Activated effector memory CD4-positive, alpha-beta T cell treated with anti-CD3 and anti-CD28 coated beads, Interleukin-2, amount 50 U/mL, for 16 hours (primary cell): ENCODE results near the gene HMCN2.

ENCODE experiments used
- DNase-seq: peaks from one replicate; pipeline ENCODE4 v3.0.0-alpha.2; 2020

HMCN2 gene

GRCh38 chr9:130311408-130312140 is 46.0 kb downstream of the HMCN2 start:
- no peak for DNase-seq

DNA sequence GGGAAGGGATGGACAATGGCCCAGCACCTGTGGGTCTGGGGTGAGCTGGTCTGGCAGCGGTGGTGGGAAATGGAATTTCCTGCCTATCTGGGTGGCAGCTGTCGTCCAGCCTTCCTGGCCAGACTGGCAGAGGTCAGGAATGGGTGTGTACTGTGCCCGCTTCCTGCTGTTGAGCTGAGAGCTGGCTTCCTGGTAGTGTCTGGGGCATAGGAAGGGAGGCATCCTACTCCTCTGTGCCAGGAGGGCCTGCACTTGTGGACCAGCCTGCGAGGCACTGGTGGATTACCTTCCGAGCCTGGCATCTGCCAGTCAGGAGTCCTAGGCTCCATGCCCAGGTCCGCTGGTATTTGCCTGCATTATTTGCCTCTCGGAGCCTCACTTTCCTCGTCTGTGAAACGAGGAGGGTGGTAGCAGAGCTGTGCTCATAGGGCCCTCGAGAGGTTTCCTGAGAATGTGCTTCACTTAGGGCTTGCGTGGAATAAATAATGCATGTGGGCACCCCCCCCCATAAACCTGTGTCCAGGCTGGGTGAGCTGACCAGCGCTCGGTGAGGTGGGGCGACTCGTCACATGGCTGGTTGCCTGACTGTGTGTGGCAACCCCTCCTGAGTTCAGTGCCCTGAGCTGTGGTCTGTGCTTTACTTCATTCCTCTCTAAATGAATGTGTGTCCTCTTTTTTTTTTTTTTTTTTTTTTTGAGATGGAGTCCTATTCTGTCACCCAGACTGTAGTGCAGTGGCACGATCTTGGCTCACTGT is 47.7 kb downstream of the HMCN2 start:
- DNase-seq = no peak

DNA sequence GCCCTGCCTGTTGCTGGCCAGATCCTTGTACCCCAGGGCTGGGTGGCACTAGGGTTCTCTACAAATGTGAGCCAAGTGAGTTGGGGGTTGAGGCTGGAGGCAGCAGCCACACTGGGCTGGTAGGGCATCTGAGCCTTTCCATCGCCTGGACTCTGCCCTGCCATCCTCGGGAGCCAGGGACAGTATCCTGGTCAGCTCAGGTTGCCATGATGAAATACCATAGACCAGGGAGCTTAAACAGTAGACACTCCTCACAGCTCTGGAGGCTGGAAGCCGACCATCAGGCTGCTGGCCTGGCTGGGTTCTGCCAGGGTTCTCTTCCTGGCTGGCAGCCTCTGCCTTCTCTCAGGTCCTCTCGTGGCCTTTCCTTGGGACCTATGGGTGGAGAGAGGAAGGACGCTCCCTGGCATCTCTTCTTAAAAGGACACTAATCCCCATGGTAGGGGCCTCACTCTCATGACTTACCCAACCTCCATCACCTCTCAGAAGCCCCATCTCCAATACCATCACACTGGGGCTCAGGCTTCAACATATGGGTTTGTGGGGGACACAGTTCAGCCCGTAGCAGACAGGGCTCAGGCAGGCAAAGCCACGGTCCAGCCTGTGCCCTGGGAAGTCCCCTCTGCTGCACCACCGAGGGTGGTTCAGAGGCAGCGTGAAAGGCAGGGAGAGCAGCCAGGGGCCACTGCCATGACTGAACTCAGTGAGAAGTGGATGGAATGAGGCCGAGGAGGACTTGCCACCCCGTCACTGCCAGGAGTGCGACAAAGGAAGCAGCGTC is 50.1 kb downstream of the HMCN2 start:
- DNase-seq = no peak

DNA sequence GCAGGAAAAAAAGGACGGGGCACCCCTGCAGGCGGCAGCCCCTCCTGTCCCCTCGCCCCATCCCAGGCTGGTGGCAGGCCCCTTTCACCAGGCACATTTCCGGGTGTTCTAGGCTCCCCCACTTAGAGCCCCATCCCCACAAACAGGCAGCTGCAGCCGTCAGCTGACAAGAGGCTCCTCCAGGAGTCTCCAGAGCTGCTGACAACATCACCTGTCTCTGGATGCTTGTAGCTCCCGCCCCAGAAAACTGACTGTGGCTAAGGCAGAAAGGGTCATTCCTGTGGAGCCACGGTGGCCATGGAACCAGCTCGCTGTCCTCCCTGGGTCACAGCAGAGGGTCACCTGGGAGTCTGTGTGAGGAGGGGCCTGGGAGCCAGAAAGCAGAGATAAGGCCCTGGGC is 50.9 kb downstream of the HMCN2 start:
- DNase-seq = no peak

DNA sequence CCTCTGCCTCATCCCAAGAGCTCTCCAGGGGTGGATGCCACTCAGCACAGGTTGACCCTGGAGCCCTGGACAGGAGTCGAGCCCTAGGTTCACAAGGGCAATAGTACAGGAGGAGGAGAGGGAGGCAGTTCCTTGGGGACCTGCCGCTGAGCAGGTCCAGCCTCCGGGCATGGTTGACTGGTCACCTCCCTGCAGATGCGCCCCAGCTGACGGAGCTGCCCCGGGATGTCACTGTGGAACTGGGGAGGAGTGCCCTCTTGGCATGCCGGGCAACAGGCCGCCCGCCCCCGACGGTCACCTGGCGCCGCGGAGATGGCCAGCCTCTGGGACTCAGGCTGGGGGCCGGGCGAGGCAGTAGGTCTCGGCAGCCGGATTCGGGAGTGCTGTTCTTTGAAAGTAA is 53.7 kb downstream of the HMCN2 start:
- no peak for DNase-seq

DNA sequence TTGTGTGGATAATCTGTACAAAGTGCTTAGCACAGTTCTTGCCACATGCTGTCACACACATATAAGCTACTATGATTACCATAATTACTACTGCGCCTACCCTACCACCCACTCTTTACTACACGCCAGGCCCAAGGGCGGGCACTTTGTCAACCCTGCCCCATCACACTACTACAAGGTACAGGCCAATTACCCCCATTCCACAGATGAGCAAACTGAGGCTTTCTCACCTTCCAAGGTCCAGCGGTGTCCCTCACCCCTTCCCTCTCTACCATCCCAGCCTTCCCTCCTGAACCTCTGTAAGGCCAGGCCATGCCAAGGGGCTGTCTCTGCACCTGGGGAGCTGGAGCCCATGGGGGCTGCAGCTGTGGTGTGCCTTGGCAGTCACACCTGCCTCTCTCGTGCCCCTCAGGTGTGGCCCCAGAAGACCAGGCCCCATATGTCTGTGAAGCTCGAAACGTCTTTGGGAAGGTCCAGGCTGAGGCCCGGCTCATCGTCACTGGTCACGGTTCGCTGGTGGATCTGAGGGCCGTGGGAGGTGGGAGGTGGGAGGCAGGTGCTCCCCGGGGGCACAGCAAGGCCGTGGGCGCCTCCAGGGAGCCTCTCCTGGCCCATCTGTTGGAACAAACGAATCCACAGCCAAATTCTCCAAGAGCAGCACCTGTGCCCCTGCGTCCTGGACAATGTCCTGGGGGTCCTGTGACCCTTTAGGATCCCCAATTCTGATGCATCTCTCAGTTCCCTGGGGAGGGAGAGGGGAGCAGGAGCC is 54.6 kb downstream of the HMCN2 start:
- DNase-seq = no peak

- no peak for DNase-seq
Measured at GRCh38 chr9:130320723-130321481, 55.3 kb downstream of the HMCN2 start.

DNA sequence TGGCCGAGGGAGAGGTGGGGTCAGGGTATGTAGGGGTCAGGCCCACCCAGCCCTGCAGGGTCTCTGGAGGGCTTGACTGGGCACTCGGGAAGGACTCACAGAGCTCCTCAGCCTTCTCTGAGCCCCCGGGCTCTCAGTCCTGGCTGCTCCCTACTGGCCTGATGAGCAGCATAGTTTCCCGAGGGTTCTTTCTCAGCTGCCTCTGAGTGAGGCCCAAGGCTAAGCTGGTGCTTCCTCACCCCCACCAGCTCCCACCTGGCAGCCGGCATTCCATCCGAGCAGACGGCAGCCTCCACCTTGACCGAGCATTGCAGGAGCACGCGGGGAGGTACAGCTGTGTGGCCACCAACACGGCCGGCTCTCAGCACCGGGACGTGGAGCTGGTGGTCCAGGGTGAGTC is 56.0 kb downstream of the HMCN2 start:
- DNase-seq = no peak

DNA sequence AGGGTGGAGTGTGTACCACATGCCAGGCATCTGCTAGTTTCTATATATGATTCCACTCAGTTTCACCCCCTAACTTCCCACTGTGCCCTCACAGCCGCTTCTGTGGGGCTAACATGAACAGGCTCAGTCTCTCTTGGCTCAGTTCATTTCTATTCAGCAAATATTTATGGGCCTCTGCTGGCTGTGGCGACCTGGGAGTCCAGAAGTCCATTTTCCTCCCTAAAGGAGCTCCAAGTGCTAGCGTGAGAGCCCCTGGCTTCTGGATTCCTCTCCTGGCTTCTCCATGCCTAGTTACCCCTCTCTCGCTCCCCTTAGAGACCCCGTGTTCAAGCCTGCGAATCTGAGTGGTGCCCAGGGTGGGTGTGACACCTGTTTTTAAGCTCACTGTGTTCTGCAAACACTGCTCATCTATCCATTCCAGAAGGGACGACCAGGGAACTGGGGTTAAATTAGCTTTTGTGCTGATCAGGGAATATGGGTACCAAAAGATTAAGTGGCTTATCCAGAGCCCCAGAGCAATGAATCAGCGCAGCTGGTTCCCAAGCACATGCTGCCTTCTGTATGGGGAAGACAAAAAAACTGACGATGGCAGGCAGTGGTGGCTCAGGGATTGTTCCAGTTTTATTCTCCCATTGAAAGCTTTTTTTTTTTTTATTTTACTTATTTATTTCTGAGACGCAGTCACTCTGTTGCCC is 57.6 kb downstream of the HMCN2 start:
- no peak for DNase-seq

DNA sequence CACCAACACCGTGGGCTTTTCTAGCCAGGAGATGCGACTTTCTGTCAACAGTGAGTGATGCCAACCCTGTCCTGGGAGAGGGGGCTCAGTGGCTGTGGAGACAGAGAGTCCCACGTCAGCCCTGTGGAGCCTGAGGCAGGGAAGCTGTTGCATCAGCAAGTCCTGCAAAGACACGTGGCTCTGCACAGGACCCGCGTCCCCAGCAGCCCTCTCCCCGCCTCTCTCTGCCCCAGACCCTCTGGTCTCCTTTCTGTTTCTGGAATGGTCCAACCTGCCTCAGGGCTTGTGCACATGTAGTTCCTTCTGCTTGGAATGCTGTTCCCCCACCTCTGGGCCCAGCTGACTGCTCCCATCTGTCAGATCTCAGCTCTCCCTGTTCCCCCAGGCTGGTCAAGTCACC is 60.4 kb downstream of the HMCN2 start:
- DNase-seq = no peak

DNA sequence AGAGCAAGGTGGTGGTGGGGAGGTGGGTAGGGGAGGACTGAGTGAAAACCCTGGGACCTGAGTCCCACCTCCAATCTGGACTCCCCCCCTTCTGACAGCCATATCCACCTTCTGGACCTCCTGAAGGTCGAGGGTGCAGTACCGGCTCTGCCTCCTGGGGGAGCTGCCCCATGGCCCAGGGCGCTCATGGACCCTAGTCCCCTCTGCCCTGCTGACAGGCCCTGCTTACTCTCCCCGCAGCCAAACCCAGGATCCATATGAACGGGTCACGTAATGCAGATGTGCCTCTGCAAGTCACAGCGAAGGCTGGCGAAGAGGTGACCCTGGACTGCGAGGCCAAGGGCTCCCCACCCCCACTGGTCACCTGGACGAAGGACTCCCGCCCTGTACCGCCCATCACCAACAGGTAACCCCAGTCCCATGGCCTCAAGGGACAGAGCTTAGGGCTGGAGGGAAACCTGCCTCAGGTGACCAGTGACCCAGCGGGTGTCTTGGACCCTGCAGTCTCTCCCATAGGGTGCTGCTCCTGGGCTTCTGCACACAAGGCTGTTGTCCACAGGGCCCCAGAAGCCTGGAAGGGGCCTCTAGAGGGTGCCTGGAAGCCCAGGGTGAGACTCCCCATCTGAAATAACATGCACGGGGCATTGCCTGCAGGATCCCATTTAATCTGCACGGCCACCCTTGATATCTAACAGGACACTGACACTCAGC is 61.7 kb downstream of the HMCN2 start:
- no peak for DNase-seq

GRCh38 chr9:130327781-130328348 is 62.3 kb downstream of the HMCN2 start:
- no peak for DNase-seq

- no peak for DNase-seq
Measured at GRCh38 chr9:130328349-130328801, 62.8 kb downstream of the HMCN2 start.

GRCh38 chr9:130329061-130329460 is 63.5 kb downstream of the HMCN2 start:
- no peak for DNase-seq

DNA sequence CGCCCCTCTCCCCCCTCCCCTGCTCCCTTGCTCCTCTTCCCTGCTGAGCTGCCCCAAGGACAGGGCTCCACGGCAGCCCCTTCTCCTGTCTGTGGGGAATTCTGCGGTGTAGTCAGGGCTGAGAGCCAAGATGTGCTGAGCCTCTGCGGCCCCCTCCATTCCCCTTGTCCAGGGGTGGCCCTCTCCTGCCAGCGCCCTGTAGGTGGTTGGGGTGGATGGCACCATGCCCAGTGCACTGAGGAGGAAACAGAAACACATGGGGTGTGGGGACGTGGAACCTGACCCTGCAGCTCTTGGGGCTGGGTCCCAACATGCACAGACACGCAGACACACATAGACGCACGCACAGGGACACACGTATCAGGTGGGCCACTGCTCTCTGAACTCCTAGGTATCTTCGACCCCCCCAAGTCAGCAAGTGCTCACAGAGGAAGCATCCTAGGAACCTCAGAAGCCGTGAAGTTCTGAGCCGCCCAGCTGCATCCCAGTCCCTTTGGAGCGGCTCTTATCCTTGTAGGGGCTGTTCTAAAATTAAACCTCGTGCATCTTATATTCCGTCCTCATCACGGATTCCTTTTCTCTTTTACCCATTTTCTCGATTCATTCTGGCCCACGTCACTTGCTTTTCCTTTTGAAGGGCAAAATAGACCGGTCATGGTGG is 64.8 kb downstream of the HMCN2 start:
- DNase-seq = no peak

- DNase-seq = no peak
Measured at GRCh38 chr9:130331061-130331460, 65.5 kb downstream of the HMCN2 start.

DNA sequence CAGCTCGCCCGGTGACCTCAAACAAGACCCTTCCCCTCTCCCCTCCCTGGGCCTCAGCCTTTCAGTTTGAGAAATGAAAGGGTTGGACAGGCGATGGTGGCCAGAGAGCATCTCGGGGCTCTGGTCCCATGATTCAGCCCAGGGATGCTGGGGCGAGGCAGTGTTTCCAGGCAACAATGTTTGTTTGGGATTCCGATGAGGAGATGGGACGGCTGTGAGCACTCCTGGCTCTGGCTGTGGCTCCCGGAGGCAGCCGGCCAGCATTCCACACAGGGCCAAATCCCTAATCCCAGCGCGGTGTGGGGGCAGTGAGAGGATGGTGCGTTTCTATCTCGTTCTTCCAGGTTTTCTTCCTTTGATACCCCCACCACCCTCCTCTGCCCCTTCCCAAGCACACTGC is 66.0 kb downstream of the HMCN2 start:
- no peak for DNase-seq

DNA sequence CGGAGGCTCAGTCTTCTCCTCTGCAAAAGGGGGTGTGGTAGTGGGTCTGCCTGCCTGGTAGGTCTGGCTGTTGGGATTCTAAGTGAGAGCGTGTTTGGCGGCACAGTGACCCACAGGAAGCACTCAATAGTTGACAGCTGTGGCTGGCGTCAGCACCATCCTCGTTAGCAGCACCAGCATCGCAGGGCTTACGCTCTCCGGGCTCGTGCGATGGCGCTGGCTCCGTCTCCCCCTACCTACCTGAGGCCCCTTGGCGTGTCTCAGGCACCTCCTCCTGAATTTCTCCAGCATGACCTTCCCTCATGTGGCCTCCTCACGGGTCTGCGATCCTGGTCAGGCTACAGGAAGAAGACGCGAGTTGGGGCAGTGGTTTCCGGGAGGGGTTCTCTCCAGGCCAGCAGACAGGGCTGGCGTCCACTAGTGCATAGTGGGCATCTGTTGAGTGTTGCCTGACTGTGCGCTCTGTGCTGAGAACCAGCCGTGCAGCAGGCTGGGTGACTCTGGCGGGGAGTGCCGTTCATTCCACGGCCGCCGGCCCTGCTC is 66.9 kb downstream of the HMCN2 start:
- DNase-seq = no peak

DNA sequence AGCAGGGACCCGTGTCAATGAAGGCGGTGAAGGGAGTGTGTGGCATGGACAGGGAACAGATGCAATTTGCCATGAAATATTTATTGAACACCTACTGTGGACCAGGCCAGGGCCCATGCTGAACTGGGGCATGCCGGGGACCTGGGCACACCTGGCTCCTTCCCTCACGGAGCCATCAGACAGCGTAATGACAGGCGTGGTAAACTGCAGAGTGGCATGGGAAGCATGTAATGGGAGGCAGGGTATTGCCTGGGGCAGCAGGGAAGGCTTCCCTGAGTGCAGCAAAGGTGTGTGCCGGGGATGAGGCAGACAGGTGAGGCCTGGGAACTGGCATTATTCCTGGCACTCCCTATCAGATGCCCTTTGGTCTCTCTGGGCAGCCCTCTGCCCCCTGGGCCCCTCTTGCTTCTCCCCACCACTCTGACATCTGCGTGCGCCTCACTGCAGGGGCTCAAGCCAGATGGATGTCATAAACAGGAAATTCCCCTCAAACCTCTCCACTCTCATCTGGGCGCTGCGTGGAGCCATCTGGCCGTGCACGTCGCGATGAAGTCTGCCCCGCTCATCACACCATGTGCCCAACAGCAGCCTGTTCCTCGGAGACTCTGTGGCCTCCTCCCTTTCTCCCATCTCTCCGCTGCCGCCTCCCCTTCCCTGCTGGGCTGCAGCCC is 67.6 kb downstream of the HMCN2 start:
- no peak for DNase-seq
